Measurements from ENCODE around the gene CNTN4.

DNA sequence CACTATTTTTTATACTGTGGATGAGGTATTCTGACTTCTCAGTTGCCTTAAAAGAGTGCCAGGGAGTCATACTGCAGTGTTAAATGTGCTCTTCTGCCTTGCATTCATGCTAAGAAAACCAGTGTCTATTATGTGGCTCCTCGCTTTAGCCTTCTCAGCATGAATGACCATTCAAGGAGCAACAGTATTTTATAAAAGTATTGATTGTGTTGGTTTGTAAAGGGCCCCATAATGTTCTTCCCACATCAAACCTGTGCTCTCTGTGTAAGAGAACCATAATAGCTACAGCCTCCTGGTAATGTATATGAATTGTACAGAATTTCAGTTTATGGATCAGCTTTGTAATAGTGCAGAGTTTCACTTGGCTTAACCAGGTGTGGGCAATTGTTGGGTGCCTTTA lies 316.4 kb downstream of the CNTN4 start:
- TF ChIP-seq, protein P1, sequence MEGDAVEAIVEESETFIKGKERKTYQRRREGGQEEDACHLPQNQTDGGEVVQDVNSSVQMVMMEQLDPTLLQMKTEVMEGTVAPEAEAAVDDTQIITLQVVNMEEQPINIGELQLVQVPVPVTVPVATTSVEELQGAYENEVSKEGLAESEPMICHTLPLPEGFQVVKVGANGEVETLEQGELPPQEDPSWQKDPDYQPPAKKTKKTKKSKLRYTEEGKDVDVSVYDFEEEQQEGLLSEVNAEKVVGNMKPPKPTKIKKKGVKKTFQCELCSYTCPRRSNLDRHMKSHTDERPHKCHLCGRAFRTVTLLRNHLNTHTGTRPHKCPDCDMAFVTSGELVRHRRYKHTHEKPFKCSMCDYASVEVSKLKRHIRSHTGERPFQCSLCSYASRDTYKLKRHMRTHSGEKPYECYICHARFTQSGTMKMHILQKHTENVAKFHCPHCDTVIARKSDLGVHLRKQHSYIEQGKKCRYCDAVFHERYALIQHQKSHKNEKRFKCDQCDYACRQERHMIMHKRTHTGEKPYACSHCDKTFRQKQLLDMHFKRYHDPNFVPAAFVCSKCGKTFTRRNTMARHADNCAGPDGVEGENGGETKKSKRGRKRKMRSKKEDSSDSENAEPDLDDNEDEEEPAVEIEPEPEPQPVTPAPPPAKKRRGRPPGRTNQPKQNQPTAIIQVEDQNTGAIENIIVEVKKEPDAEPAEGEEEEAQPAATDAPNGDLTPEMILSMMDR (IDR thresholded peaks at IDR 0.05) = no peak
- TF ChIP-seq POLR2A (IDR thresholded peaks at IDR 0.05) = no peak

Measured in right lobe of liver (tissue), 4 donors.